Lower leg skin (tissue), 4 donors: ENCODE results near the gene ABCB1. TPM values are rescaled to one million over a fixed set of nuclear protein-coding genes. Genes with fewer than 3 reads are reported as not detected.

Experiments
- DNase-seq, 2 donors: peaks; one replicate each; pipeline ENCODE4 v3.0.0-alpha.2; 2019; ENCODE audit warnings: low spot score in 2 of 2
- H3K4me3 ChIP-seq: fragments of 200-600 bp; sonication (generic); 2 replicates; pipeline ENCODE4 v1.5.1; 2017; ENCODE audit warnings: mild to moderate bottlenecking, low read depth; ENCODE audit not compliant: poor library complexity, severe bottlenecking
- CTCF ChIP-seq, 3 donors: fragments of 450-650 bp; IDR thresholded peaks; one replicate each; pipeline ENCODE4 v1.5.1; 2016; ENCODE audit warnings: antibody characterized with exemption in 3 of 3, mild to moderate bottlenecking in 3 of 3, moderate library complexity in 2 of 3
- POLR2A ChIP-seq, 2 donors: fragments of 450-650 bp; IDR thresholded peaks; one replicate each; pipeline ENCODE4 v1.6.1; 2016 to 2017; ENCODE audit warnings: antibody characterized with exemption in 2 of 2, mild to moderate bottlenecking in 1 of 2, moderate library complexity in 1 of 2
- WGBS, 2 donors: methylation state at CpG; one replicate each; pipeline ENCODE4 v1.1.5; 2018; 5-methylcytosine and 5-hydroxymethylcytosine counted together
- intact Hi-C: fragments of 100-400 bp; cut with DNase I; formaldehyde crosslinking; loops from one replicate; pipeline ENCODE4 v1.15.0; 2023; ENCODE audit warnings: low total_unique reads
- total RNA-seq, 4 donors: library from RNA; depleted of rRNA; stranded (reverse); fragments of >200 nt; gene quantifications; one replicate each; pipeline ENCODE4 v1.1.0, GENCODE V29; 2016

The ABCB1 gene
- total RNA-seq, 4 donors from 2014 or later: 0.67 to 4.9 (median 2.5) TPM

DNA sequence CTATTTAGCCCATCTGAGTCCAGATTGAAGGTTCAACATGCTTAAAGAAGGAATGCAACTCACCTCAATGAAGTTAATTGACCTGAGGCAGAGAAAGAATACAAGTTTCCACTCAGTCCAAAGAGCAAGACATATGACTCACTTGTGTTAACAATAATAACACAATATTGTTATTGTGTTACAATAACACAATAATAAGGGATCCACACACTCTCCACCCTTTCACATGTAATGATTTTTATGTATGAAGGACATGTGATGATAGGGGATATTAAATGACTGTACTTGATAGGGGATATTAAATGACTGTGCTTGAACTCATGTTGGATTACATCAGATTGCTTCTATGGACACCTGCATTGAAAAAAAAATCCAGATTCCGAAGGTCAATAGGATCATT lies 3.6 kb upstream of the ABCB1 start:
- 89 to 95% methylated on average over 1 of the region's 1 CpG for WGBS, 2 donors
- TF ChIP-seq CTCF (IDR thresholded peaks at IDR 0.05): no peak
- intact Hi-C loops: no loop called here
- no peak overlapping the region for H3K4me3 ChIP-seq
- DNase-seq: no peak

GRCh38 chr7:87599336-87599735 lies 1.3 kb downstream of the ABCB1 start:
- no peak overlapping the region for H3K4me3 ChIP-seq
- intact Hi-C loops: no loop called here
- 66 to 72% methylated on average over 10 of the region's 10 CpGs for WGBS, 2 donors
- no peak for DNase-seq
- TF ChIP-seq POLR2A (IDR thresholded peaks at IDR 0.05): no peak

DNA sequence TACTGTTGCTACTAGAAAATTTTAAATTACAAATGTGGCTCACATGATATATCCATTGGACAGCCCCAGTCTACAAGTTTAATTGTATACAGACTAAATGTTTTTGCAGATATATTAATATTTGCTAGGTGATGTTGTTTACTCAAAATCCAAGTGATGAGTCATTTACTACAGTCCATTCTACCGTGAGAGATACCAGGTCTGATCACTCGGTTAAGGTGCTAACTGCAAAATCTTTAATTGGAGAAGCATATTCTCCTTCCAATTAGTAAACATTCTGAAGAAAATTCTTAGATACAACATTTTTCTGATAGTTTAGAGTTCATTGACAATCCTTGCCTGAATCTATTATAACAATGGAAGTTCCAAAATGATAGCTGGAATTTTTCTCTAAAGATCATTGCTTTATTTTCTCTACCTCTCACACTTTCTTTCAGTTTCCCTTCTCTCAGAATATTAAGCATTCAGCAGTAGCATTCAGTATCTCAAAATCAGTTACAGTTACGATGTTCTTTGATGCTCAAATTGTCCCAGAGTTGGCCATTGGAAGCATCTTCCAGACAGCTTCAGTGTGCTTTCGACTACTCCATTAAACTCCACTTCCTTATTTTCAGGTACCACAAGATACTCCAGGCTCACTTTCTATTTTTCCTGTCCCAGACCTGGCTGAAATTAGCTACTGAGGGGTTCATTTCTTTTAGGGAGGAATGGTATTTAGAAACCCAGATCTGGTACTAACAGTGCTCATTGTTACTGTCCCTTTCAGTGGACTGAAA lies 2.3 kb downstream of the ABCB1 start:
- intact Hi-C loops: no loop called here
- H3K4me3 ChIP-seq: no peak overlapping the region
- TF ChIP-seq CTCF (IDR thresholded peaks at IDR 0.05) (no peak), POLR2A (IDR thresholded peaks at IDR 0.05) (no peak)
- DNase-seq: no peak
- WGBS, 2 donors: 70 to 71% methylated on average over 4 of the region's 4 CpGs

GRCh38 chr7:87596696-87597095 lies 4.0 kb downstream of the ABCB1 start:
- intact Hi-C loops: no loop called here
- WGBS, 2 donors: 53 to 62% methylated on average over 1 of the region's 1 CpG
- no peak for TF ChIP-seq POLR2A (IDR thresholded peaks at IDR 0.05)
- TF ChIP-seq CTCF (IDR thresholded peaks at IDR 0.05): no peak
- no peak overlapping the region for H3K4me3 ChIP-seq
- DNase-seq: no peak

GRCh38 chr7:87596136-87596535 lies 4.5 kb downstream of the ABCB1 start:
- WGBS, 2 donors: 82 to 86% methylated on average over 1 of the region's 1 CpG
- no peak overlapping the region for H3K4me3 ChIP-seq
- intact Hi-C loops: no loop called here
- no peak for TF ChIP-seq CTCF (IDR thresholded peaks at IDR 0.05)
- no peak for DNase-seq

DNA sequence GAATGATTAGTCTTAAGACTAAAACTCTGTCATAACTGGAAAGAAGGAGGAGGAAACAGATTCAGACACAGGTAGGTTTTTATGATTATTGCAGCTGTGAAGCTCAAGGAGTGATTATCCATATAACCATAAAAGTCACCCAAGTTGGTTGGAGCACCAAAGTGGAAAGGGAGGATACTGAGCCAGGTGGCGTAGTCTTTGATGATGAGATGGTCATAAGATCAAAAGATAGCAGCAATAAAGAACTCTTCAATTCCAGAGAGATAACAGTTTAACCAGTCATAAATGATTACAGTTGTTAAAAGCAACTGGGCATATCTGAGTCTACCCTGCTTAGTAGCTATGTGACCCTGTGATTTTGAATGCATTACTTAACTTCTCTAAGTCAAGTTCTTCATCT lies 8.4 kb downstream of the ABCB1 start:
- no peak overlapping the region for H3K4me3 ChIP-seq
- no peak for DNase-seq
- no peak for TF ChIP-seq CTCF (IDR thresholded peaks at IDR 0.05)
- TF ChIP-seq POLR2A (IDR thresholded peaks at IDR 0.05): no peak
- intact Hi-C loops: no loop called here
- 87 to 92% methylated on average over 1 of the region's 1 CpG for WGBS, 2 donors
